Activated CD8-positive, alpha-beta T cell treated with anti-CD3 and anti-CD28 coated beads, Interleukin-2, amount 10 ng/mL, durations not matched to agents 7 days and 5 days (primary cell): ENCODE results near the gene CSMD2. TPM values are rescaled to one million over a fixed set of nuclear protein-coding genes. Genes with fewer than 3 reads are reported as not detected.

Source experiments
- ATAC-seq: fragments of 150-1000 bp; cut with Tn5 transposase; one replicate; pipeline ENCODE4 v1.10.0; 2021; ENCODE audit warnings: moderate library complexity
- CTCF ChIA-PET: fragments of 350-600 bp; sonication (Branson Sonifier 250); formaldehyde crosslinking; loops from one replicate; lab custom pipeline; 2021; ENCODE audit warnings: antibody characterized with exemption; lab: Charles Lee
- POLR2A ChIA-PET: fragments of 350-600 bp; sonication (Branson Sonifier 250); formaldehyde crosslinking; loops from one replicate; lab custom pipeline; 2021; ENCODE audit warnings: antibody characterized with exemption; lab: Charles Lee
- DNase-seq: peaks from one replicate; pipeline ENCODE4 v3.0.0-alpha.2; 2020
- H3K27ac Mint-ChIP-seq: one replicate; pipeline ENCODE4 v1.8.0; 2021; ENCODE audit warnings: mild to moderate bottlenecking, mixed read lengths
- H3K27me3 Mint-ChIP-seq: one replicate; pipeline ENCODE4 v1.8.0; 2021; ENCODE audit warnings: low read depth, mixed read lengths
- H3K36me3 Mint-ChIP-seq: one replicate; pipeline ENCODE4 v1.8.0; 2021; ENCODE audit warnings: low read depth, mixed read lengths
- H3K4me1 Mint-ChIP-seq: one replicate; pipeline ENCODE4 v1.8.0; 2021; ENCODE audit warnings: low read depth, mixed read lengths
- H3K4me3 Mint-ChIP-seq: one replicate; pipeline ENCODE4 v1.8.0; 2021; ENCODE audit warnings: mild to moderate bottlenecking, mixed read lengths
- H3K9me3 Mint-ChIP-seq: one replicate; pipeline ENCODE4 v1.8.0; 2022; ENCODE audit warnings: mixed read lengths; ENCODE audit not compliant: insufficient read depth
- total RNA-seq, 2 experiments: library from RNA; stranded (reverse); gene quantifications; one replicate each; pipeline ENCODE4 v1.2.3, GENCODE V29; 2021

CSMD2 gene
- total RNA-seq, 2 experiments from 2014 or later = not detected

DNA sequence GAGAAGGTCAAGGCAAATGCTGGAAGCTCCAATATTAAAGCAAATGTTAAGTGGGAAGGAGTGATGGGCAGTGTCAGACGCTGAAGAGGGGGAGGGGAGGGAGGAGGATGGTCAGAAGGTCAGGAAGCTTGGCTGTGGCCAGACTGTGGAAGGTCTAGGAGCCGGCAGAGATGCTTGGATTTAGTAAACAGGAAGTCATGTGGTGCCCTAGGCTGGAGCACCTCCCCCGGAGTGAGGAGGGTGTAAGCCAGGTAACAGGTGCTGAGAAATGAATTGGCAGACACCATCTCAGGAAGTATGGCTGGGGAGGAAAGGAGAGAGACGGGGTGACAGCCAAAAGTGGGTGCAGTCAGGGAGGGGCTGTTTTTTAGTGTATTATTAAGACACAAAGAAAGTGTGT is 17.7 kb downstream of the CSMD2 start:
- Mint-ChIP-seq H3K9me3 (no peaks in the 10 kb centered on the region), H3K27me3 (no peaks in the 10 kb centered on the region), H3K36me3 (no peaks in the 10 kb centered on the region), H3K4me1 (no peaks in the 10 kb centered on the region), H3K4me3 (no peak overlapping the region), H3K27ac (no peak overlapping the region)
- ChIA-PET CTCF (no interaction called here), POLR2A (no interaction called here)
- no peak for DNase-seq
- no peak for ATAC-seq

GRCh38 chr1:34144766-34145165 is 20.3 kb downstream of the CSMD2 start:
- ATAC-seq (no peak), DNase-seq (no peak)
- CTCF ChIA-PET = no interaction called here
- no peaks in the 10 kb centered on the region for H3K36me3 Mint-ChIP-seq
- no peak overlapping the region for H3K4me3 Mint-ChIP-seq
- no peaks in the 10 kb centered on the region for H3K9me3 Mint-ChIP-seq
- H3K27ac Mint-ChIP-seq = no peak overlapping the region
- POLR2A ChIA-PET = no interaction called here
- H3K27me3 Mint-ChIP-seq = no peaks in the 10 kb centered on the region
- no peaks in the 10 kb centered on the region for H3K4me1 Mint-ChIP-seq

DNA sequence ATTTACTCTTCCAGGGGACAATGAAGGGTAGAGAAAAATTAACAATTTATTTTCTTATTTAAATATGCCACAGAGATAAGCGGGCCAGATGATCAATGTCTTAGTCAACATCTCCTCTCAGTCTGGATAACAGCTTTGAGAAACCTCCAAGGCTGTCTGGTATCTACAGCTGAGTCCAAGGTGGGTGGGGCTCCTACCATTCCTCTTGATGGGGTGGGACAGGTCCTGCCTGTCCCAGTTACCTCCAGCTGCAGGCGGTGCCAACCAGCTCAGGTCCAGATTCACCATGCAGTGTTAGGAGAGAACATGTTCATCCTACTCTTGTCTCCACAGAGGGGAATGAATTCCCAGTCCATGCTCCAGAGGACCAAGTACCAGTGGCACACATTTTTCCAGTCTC is 21.1 kb downstream of the CSMD2 start:
- H3K4me1 Mint-ChIP-seq = no peaks in the 10 kb centered on the region
- ChIA-PET CTCF (no interaction called here), POLR2A (no interaction called here)
- ATAC-seq = no peak
- no peak overlapping the region for H3K27ac Mint-ChIP-seq
- H3K4me3 Mint-ChIP-seq = no peak overlapping the region
- no peaks in the 10 kb centered on the region for H3K27me3 Mint-ChIP-seq
- no peaks in the 10 kb centered on the region for H3K36me3 Mint-ChIP-seq
- H3K9me3 Mint-ChIP-seq = no peaks in the 10 kb centered on the region
- no peak for DNase-seq

DNA sequence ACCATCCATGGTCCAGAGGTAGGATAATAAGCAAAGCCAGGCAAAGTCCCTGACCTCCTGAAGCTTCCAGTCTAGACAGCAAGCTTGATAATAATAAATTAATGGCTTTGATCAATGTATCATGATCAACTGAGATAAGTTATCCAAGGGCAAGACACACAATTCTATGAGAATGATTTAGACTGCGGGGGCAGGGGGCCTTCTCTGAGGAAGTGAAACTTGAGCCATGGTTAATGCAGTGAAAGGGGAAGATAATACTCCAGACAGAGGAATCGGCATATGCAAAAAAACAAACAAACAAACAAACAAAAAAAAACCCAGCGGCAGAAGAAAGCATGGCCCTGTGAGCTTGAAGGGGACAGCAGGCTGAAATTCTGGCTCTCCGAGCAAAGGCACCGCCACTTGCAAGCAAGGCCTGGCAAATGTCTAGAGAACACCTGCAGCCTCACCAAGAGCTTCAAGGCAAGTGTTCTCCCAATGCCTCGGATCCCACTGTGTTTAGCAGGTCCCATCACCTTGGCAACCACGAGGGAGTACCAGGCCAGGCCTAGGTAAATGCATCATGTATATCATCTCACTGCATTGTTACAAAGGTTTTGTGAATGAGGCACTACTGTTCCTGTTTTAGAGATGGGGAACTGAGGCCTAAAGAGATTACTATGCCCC is 24.9 kb downstream of the CSMD2 start:
- no peaks in the 10 kb centered on the region for H3K9me3 Mint-ChIP-seq
- H3K27ac Mint-ChIP-seq = no peak overlapping the region
- DNase-seq (no peak), ATAC-seq (no peak)
- no peaks in the 10 kb centered on the region for H3K36me3 Mint-ChIP-seq
- H3K27me3 Mint-ChIP-seq = peaks cover 5% of the 10 kb centered on the region
- no peaks in the 10 kb centered on the region for H3K4me1 Mint-ChIP-seq
- POLR2A ChIA-PET = no interaction called here
- no peak overlapping the region for H3K4me3 Mint-ChIP-seq
- CTCF ChIA-PET = no interaction called here

DNA sequence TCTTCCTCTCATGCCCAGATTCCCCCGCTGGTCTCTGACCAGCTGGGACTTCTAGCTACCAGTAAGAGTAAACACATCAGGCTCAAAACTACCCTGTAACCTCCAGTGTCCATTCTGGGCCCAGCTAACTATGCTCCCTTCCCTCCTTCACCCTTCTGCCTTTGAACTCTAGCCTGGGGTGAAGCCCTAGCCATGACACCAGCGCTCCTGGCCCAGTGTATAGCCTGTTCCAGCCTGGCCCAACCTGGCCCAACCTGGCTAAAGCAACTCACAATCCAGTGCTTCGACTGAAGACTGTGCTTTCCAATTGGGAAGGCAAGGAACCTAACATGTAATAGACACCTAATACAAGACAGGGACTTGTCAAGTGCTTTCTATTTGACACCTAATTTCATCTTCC is 27.6 kb downstream of the CSMD2 start:
- Mint-ChIP-seq H3K4me1 (no peaks in the 10 kb centered on the region), H3K36me3 (no peaks in the 10 kb centered on the region), H3K27ac (no peak overlapping the region), H3K27me3 (peaks cover 5% of the 10 kb centered on the region), H3K9me3 (no peaks in the 10 kb centered on the region), H3K4me3 (no peak overlapping the region)
- ChIA-PET POLR2A (no interaction called here), CTCF (no interaction called here)
- no peak for DNase-seq
- ATAC-seq = no peak

GRCh38 chr1:34132161-34132420 is 32.9 kb downstream of the CSMD2 start:
- no peaks in the 10 kb centered on the region for H3K9me3 Mint-ChIP-seq
- H3K27ac Mint-ChIP-seq = no peak overlapping the region
- H3K4me1 Mint-ChIP-seq = no peaks in the 10 kb centered on the region
- peaks cover 5% of the 10 kb centered on the region for H3K27me3 Mint-ChIP-seq
- no peak for DNase-seq
- ChIA-PET POLR2A (no interaction called here), CTCF (no interaction called here)
- no peaks in the 10 kb centered on the region for H3K36me3 Mint-ChIP-seq
- ATAC-seq = no peak
- H3K4me3 Mint-ChIP-seq = no peak overlapping the region

DNA sequence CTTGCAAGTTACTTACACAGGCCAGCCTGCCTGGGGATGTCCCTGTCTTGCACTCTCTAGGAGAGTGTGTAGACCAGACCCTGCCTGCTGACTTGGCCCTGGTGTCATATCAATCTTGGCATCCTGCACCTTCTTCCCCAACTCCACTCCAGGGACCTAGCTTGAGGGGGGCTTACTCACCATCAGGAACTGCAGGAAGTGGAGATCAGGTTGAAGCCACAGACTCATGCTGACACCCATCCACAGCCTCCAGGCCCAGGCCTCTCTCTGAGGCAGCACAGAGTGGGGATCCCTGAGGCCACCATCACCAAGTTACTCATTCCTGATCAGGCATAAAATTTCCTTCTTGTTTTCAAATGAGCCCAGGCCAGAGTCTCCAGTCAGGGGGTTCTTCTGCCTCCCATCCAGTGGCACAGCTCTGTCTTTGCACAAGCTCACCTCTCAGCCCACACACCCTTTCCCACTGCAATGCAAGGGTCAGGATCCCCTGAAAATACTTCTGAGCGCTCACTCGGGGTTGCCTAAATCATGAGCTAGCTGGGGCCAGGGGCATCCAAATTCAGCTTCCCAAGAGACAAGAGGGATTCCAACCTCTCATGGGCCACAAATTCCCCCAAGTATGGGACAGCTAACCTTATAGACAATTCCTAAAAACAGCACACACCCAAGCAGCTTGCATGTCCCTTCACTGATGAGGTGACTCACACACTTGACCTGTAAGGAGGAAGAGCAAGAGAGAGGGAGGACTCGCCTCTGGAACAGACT is 33.5 kb downstream of the CSMD2 start:
- Mint-ChIP-seq H3K4me1 (no peaks in the 10 kb centered on the region), H3K27me3 (no peaks in the 10 kb centered on the region), H3K4me3 (no peak overlapping the region), H3K9me3 (no peaks in the 10 kb centered on the region), H3K27ac (no peak overlapping the region), H3K36me3 (no peaks in the 10 kb centered on the region)
- no peak for ATAC-seq
- ChIA-PET CTCF (no interaction called here), POLR2A (no interaction called here)
- no peak for DNase-seq

DNA sequence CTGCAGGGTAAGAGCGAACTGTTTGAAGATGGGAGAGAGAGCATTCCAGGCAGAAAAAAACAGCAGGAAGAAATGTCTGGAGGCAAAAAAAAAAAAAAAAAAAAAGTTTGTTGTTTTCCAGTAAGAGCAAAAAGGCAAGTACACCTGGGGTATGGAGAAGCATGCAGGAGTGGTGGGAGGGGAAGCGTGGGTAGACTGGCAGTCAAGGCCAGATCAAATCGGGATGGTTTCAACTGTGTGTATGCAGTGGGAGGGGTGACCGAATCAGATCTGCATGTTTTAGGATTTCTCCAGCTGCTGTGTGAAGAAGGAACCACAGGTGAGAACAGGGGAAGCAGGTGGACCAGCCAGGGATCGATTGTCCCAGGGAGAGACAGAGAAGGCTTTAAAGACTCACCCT is 34.7 kb downstream of the CSMD2 start:
- ChIA-PET CTCF (no interaction called here), POLR2A (no interaction called here)
- no peak overlapping the region for H3K27ac Mint-ChIP-seq
- H3K36me3 Mint-ChIP-seq = no peaks in the 10 kb centered on the region
- no peaks in the 10 kb centered on the region for H3K27me3 Mint-ChIP-seq
- no peak overlapping the region for H3K4me3 Mint-ChIP-seq
- ATAC-seq (no peak), DNase-seq (no peak)
- no peaks in the 10 kb centered on the region for H3K4me1 Mint-ChIP-seq
- H3K9me3 Mint-ChIP-seq = no peaks in the 10 kb centered on the region

DNA sequence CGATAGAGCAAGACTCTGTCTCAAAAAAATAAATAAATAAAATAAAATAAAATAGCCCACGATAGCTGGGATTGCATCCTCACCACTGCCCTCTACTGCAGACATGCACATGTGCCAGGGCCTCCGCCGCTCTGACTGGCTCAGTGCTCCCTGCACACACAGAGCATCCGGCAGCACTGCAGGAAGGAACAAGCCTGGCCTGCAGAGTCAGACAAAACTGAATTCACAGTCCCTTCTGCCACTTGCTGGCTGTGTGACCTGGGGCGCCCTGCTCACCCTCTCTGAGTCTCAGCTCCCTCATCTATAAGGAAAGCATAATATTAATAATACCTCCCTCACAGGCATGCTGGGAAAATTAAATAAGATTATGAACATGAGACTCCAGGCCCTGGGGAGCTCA is 35.4 kb downstream of the CSMD2 start:
- Mint-ChIP-seq H3K27me3 (no peaks in the 10 kb centered on the region), H3K4me1 (no peaks in the 10 kb centered on the region)
- CTCF ChIA-PET = no interaction called here

DNA sequence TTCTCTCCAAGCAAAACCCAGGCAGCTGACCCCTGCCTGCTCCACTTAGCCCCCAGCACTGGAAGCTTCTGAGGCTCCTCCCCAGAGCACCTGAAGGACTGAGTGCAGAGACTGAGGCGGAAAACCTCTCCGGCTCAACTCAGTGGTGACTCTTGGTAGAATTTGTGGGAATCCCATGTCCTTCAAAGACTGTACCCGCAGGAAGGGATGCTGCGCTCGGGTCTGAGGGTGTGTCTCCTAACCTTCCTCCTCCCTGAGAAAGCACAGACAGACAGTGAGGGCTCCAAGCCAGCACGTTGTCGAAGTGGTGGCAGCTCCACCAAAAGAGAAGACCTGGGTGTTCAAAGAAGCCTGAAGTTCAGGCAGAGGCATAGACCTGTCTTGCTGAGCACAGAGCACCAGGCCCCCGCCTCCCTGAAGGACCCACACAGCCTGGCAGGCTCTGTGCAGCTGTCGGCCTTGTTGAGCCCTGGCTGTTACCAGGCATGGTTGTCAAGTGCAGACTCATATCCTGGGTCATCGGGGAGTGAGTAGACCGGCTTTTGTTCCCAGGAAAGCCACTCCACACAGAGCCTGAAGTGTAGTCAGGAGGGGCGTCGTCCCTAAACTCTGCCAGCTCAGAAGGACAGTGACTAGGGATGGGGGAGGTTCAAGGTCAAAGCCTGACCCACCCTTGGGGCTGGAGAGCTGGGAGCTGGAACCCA is 36.7 kb downstream of the CSMD2 start:
- H3K36me3 Mint-ChIP-seq = no peaks in the 10 kb centered on the region
- no peak for ATAC-seq
- POLR2A ChIA-PET = no interaction called here
- H3K27ac Mint-ChIP-seq = no peak overlapping the region
- H3K4me3 Mint-ChIP-seq = no peak overlapping the region
- H3K27me3 Mint-ChIP-seq = no peaks in the 10 kb centered on the region
- CTCF ChIA-PET = no interaction called here
- no peaks in the 10 kb centered on the region for H3K9me3 Mint-ChIP-seq
- no peak for DNase-seq
- H3K4me1 Mint-ChIP-seq = no peaks in the 10 kb centered on the region

More for the DNA sequence above, 35.4 kb downstream of the CSMD2 start:
- H3K27ac Mint-ChIP-seq = no peak overlapping the region
- H3K36me3 Mint-ChIP-seq = no peaks in the 10 kb centered on the region
- POLR2A ChIA-PET = no interaction called here
- DNase-seq (no peak), ATAC-seq (no peak)
- no peaks in the 10 kb centered on the region for H3K9me3 Mint-ChIP-seq
- H3K4me3 Mint-ChIP-seq = no peak overlapping the region

- no peaks in the 10 kb centered on the region for H3K36me3 Mint-ChIP-seq
- POLR2A ChIA-PET = no interaction called here
- no peak overlapping the region for H3K4me3 Mint-ChIP-seq
- ATAC-seq = no peak
- no peaks in the 10 kb centered on the region for H3K4me1 Mint-ChIP-seq
- no peaks in the 10 kb centered on the region for H3K9me3 Mint-ChIP-seq
- DNase-seq = no peak
- CTCF ChIA-PET = no interaction called here
- H3K27me3 Mint-ChIP-seq = no peaks in the 10 kb centered on the region
- H3K27ac Mint-ChIP-seq = no peak overlapping the region
These were observed 37.7 kb downstream of the CSMD2 start for GRCh38 chr1:34127006-34128000.
